SK-N-SH (cell line): ENCODE measurements around the gene ZNF319. TPM values are rescaled to one million over a fixed set of nuclear protein-coding genes. Genes with fewer than 3 reads are reported as not detected.
A peak's percentile ranks its signal among the peaks of the same experiment; 100 is the strongest.

ENCODE experiments used
- CTCF ChIA-PET: fragments of 300-600, 350-600 bp; formaldehyde crosslinking; extraction: SDS; loops from one replicate; lab custom pipeline; 2021; lab: Yijun Ruan, JAX
- POLR2A ChIA-PET: fragments of 350-600 bp; sonication (Branson Sonifier 250); formaldehyde crosslinking; extraction: SDS; loops from one replicate; lab custom pipeline; 2020; ENCODE audit warnings: antibody characterized with exemption, inconsistent platforms; lab: Yijun Ruan, JAX
- DNase-seq: peaks from one replicate; pipeline ENCODE4 v3.0.0; 2012
- H2AFZ ChIP-seq: fragments of 200-600 bp; sonication (generic); 2 replicates; pipeline ENCODE4 v1.8.1; 2016; ENCODE audit warnings: antibody characterized with exemption, mild to moderate bottlenecking, low read depth
- H3F3A ChIP-seq: fragments of 200-600 bp; sonication (generic); replicated peaks from 2 replicates; pipeline ENCODE3; 2016; ENCODE audit warnings: antibody characterized with exemption, mild to moderate bottlenecking; ENCODE audit not compliant: insufficient read depth
- H3K27ac ChIP-seq, 2 experiments: fragments of 200-500 bp in 1 of 2; fragments of 200-600 bp in 1 of 2; sonication (Bioruptor generic) in 1 of 2; sonication (generic), shearing (Covaris generic) in 1 of 2; 2 replicates each; pipeline versions ENCODE4 v1.5.1 to v1.6.1; 2014 to 2016; ENCODE audit warnings: low read depth in 2 of 2, inconsistent platforms in 1 of 2, low read length in 1 of 2, mild to moderate bottlenecking in 1 of 2, mixed read lengths in 1 of 2
- H3K27me3 ChIP-seq: fragments of 200-600 bp; sonication (generic), shearing (Covaris generic); 2 replicates; pipeline ENCODE4 v1.6.1; 2016; ENCODE audit warnings: mixed run types; ENCODE audit not compliant: insufficient read depth
- H3K36me3 ChIP-seq, 2 experiments: fragments of 200-500 bp in 1 of 2; fragments of 200-600 bp in 1 of 2; sonication (Bioruptor generic) in 1 of 2; sonication (generic) in 1 of 2; replicated peaks in 1 of 2; 2 replicates each; pipeline versions ENCODE3 to v1.5.1; 2014 to 2016; ENCODE audit warnings: low read length in 1 of 2, mild to moderate bottlenecking in 1 of 2; ENCODE audit not compliant: insufficient read depth in 2 of 2, control insufficient read depth in 1 of 2
- H3K4me1 ChIP-seq, 2 experiments: fragments of 200-500 bp in 1 of 2; fragments of 200-600 bp in 1 of 2; sonication (Bioruptor generic) in 1 of 2; sonication (generic), shearing (Covaris generic) in 1 of 2; 2 replicates each; pipeline versions ENCODE4 v1.5.1 to v1.6.1; 2014 to 2016; ENCODE audit warnings: low read depth in 1 of 2, low read length in 1 of 2, mixed run types in 1 of 2; ENCODE audit not compliant: insufficient read depth in 2 of 2, control insufficient read depth in 1 of 2
- H3K4me2 ChIP-seq: fragments of 200-600 bp; sonication (generic), shearing (Covaris generic); 2 replicates; pipeline ENCODE4 v1.6.1; 2017; ENCODE audit warnings: mixed run types
- H3K4me3 ChIP-seq, 2 experiments: fragments of 200-500 bp in 1 of 2; fragments of 200-600 bp in 1 of 2; sonication (Bioruptor generic) in 1 of 2; sonication (generic), shearing (Covaris generic) in 1 of 2; 2 replicates each; pipeline versions ENCODE4 v1.5.1 to v1.8.1; 2014 to 2016; ENCODE audit warnings: low read depth in 2 of 2, inconsistent platforms in 1 of 2, low read length in 1 of 2, mild to moderate bottlenecking in 1 of 2, mixed read lengths in 1 of 2, moderate library complexity in 1 of 2
- H3K79me2 ChIP-seq: fragments of 200-600 bp; sonication (generic); 2 replicates; pipeline ENCODE4 v1.8.1; 2017; ENCODE audit warnings: mild to moderate bottlenecking; ENCODE audit not compliant: insufficient read depth
- H3K9ac ChIP-seq: fragments of 200-600 bp; sonication (generic); 2 replicates; pipeline ENCODE4 v1.6.1; 2017; ENCODE audit warnings: mixed run types
- H3K9me2 ChIP-seq: fragments of 200-600 bp; sonication (generic); 2 replicates; pipeline ENCODE4 v1.6.1; 2017; ENCODE audit warnings: mixed run types
- H3K9me3 ChIP-seq: fragments of 200-600 bp; sonication (generic); 2 replicates; pipeline ENCODE4 v1.6.1; 2017; ENCODE audit warnings: mixed run types, mild to moderate bottlenecking, moderate library complexity
- H4K20me1 ChIP-seq: fragments of 200-600 bp; sonication (generic); 2 replicates; pipeline ENCODE4 v1.6.1; 2017; ENCODE audit warnings: mild to moderate bottlenecking, mixed run types; ENCODE audit not compliant: insufficient read depth
- CHD2 ChIP-seq: fragments of 150-350 bp; IDR thresholded peaks from 2 replicates; pipeline ENCODE4 v1.6.1; 2018; ENCODE audit warnings: low read length; ENCODE audit not compliant: partially characterized antibody
- ELF1 ChIP-seq: IDR thresholded peaks from 2 replicates; pipeline ENCODE4 v1.4.0; 2012
- EP300 ChIP-seq, 2 experiments: IDR thresholded peaks; 2 replicates each; pipeline versions ENCODE4 v1.4.0 to v1.6.1; 2012; ENCODE audit warnings: borderline replicate concordance in 1 of 2, low read depth in 1 of 2, low read length in 1 of 2
- FOXJ3 ChIP-seq: sonication (generic); formaldehyde crosslinking; IDR thresholded peaks from 2 replicates; pipeline ENCODE4 v1.5.1; 2020; ENCODE audit warnings: mild to moderate bottlenecking, missing genetic modification reagents
- FOXM1 ChIP-seq: IDR thresholded peaks from 2 replicates; pipeline ENCODE4 v1.4.0; 2012; ENCODE audit warnings: low read depth, mild to moderate bottlenecking
- GABPA ChIP-seq: IDR thresholded peaks from 2 replicates; pipeline ENCODE4 v1.4.0; 2012; ENCODE audit warnings: low read depth, mild to moderate bottlenecking
- IRF3 ChIP-seq: fragments of 150-350 bp; IDR thresholded peaks from 2 replicates; pipeline ENCODE4 v1.6.1; 2016; ENCODE audit warnings: mild to moderate bottlenecking, low read depth, low read length
- JUND ChIP-seq: IDR thresholded peaks from 2 replicates; pipeline ENCODE4 v1.4.0; 2012
- MXI1 ChIP-seq: IDR thresholded peaks from 2 replicates; pipeline ENCODE4 v1.6.1; 2012; ENCODE audit warnings: mild to moderate bottlenecking, low read depth, low read length, improper control_type of control experiment
- NFIC ChIP-seq: IDR thresholded peaks from 2 replicates; pipeline ENCODE4 v1.4.0; 2012; ENCODE audit warnings: borderline replicate concordance
- NRF1 ChIP-seq: IDR thresholded peaks from 2 replicates; pipeline ENCODE4 v1.6.1; 2012; ENCODE audit warnings: low read depth, mild to moderate bottlenecking, low read length
- POLR2AphosphoS5 ChIP-seq: IDR thresholded peaks from 2 replicates; pipeline ENCODE4 v1.6.1; 2012; ENCODE audit warnings: low read depth, low read length
- RAD21 ChIP-seq: IDR thresholded peaks from 2 replicates; pipeline ENCODE4 v1.6.1; 2012; ENCODE audit warnings: mild to moderate bottlenecking, low read length
- RCOR1 ChIP-seq: fragments of 150-350 bp; IDR thresholded peaks from 2 replicates; pipeline ENCODE4 v1.6.1; 2017; ENCODE audit warnings: antibody characterized with exemption, low read length
- RXRA ChIP-seq: IDR thresholded peaks from 2 replicates; pipeline ENCODE4 v1.4.0; 2012; ENCODE audit warnings: low read depth, mild to moderate bottlenecking, borderline replicate concordance
- SIN3A ChIP-seq: IDR thresholded peaks from 2 replicates; pipeline ENCODE4 v1.6.1; 2012; ENCODE audit warnings: low read depth, mild to moderate bottlenecking, low read length, moderate library complexity, borderline replicate concordance
- SMC3 ChIP-seq: IDR thresholded peaks from 2 replicates; pipeline ENCODE4 v1.6.1; 2012; ENCODE audit warnings: low read depth, low read length, improper control_type of control experiment
- TAF1 ChIP-seq: IDR thresholded peaks from 2 replicates; pipeline ENCODE4 v1.6.1; 2012; ENCODE audit warnings: low read depth, mild to moderate bottlenecking, low read length, moderate library complexity, borderline replicate concordance
- TCF12 ChIP-seq: IDR thresholded peaks from 2 replicates; pipeline ENCODE4 v1.4.0; 2012
- TEAD4 ChIP-seq: IDR thresholded peaks from 2 replicates; pipeline ENCODE4 v1.4.0; 2012; ENCODE audit warnings: mild to moderate bottlenecking, borderline replicate concordance; ENCODE audit not compliant: insufficient read depth
- USF1 ChIP-seq: IDR thresholded peaks from 2 replicates; pipeline ENCODE4 v1.4.0; 2012; ENCODE audit warnings: low read depth, borderline replicate concordance
- YY1 ChIP-seq: IDR thresholded peaks from 2 replicates; pipeline ENCODE4 v1.4.0; 2012; ENCODE audit warnings: low read depth, mild to moderate bottlenecking
- WGBS: methylation state at CpG from one replicate; pipeline ENCODE4 v1.1.6; 2017; ENCODE audit warnings: low lambda C conversion rate; 5-methylcytosine and 5-hydroxymethylcytosine counted together
- polyA plus RNA-seq, 3 experiments: library from polyadenylated mRNA; depleted of rRNA; stranded (reverse); fragments of >200 nt; gene quantifications; 2 replicates each; pipeline ENCODE4 v1.2.3, GENCODE V29; 2012
- TF ChIP-seq, protein P1 (sequence below): fragments of 200-600 bp; sonication (generic); IDR thresholded peaks from 2 replicates; pipeline ENCODE4 v1.6.1; 2017; ENCODE audit warnings: antibody characterized with exemption, mild to moderate bottlenecking, moderate library complexity
- TF ChIP-seq, protein P2 (sequence below): IDR thresholded peaks from 2 replicates; pipeline ENCODE4; 2012
- TF ChIP-seq, protein P3 (sequence below): IDR thresholded peaks from 2 replicates; pipeline ENCODE4 v1.4.0; 2012; ENCODE audit warnings: low read depth, borderline replicate concordance

ZNF319 gene
- polyA plus RNA-seq, 1 of the 3 experiments (the other 2 are of a cell fraction) = 7.6 TPM

DNA sequence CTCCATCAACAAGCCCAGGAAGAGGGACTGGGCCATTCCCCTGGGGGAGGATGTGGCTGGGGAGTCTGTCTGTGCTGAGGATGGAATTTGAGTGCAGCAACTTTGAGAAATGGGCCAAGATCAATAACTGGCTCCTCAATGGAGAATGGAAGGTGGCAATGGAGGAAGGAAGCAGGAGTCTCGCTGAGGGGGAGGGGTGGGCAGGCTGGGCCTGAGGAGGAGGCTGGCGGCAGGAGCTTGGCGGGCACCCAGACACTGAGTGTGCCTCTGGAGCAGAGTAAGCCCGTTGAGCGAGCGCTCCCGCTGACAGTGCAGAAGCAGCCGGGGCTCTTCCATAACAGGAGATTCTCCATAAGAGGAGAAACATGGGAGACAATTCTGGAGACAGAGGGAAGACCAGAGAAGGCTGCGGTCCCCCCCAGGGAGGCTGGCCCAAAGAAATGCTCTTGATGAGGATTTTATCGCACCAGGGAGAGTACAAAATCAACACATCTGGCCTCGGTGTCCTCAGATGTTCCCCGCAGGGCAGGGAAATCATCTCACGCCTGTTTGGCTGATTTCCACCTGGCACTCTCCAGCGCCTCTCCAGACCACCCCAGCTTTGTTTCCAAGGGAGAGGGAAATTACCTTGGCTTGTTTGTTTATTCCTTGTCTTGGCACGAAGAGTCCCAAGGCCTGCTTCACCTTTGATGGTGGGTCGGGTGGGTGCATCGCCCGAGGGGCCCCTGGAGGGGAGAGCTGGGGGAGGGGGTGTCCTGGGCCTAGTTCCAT, 22.3 kb upstream of the ZNF319 start:
- Histone ChIP-seq H3K9me3 (no peaks in the 10 kb centered on the region), H3K79me2 (no peaks in the 10 kb centered on the region), H3K9ac (no peak overlapping the region), H3K27ac (peak overlapping the region; percentile 51 to 88; a peak in 3 of 4 replicates), H4K20me1 (no peaks in the 10 kb centered on the region), H2AFZ (no peak overlapping the region), H3F3A (peaks cover 5% of the 10 kb centered on the region), H3K4me3 (peak overlapping the region in 1 of 2 experiments; percentile 4; a peak in 1 of 4 replicates), H3K4me2 (peak overlapping the region; percentile 61), H3K36me3 (peaks cover 0 to 5% of the 10 kb centered on the region in 2 experiments), H3K9me2 (no peaks in the 10 kb centered on the region), H3K4me1 (peaks cover 13 to 49% of the 10 kb centered on the region in 2 experiments), H3K27me3 (peaks cover 13% of the 10 kb centered on the region)
- 23% methylated on average over 18 of the region's 18 CpGs for WGBS
- ChIA-PET CTCF (interaction anchor here (0.9 to 7.4 kb wide), 12 partner anchors 9 to 171 kb away, joined by 3 to 123 read pairs (median 5); partner anchors contain the start of genes CFAP20, USB1 and ZNF319), POLR2A (interaction anchor here (1.0 to 4.3 kb wide), 4 partner anchors 10 to 107 kb away, joined by 3 to 49 read pairs (median 14); partner anchors contain the start of gene CFAP20)
- DNase-seq = peak; percentile 78
- TF ChIP-seq, protein P1, sequence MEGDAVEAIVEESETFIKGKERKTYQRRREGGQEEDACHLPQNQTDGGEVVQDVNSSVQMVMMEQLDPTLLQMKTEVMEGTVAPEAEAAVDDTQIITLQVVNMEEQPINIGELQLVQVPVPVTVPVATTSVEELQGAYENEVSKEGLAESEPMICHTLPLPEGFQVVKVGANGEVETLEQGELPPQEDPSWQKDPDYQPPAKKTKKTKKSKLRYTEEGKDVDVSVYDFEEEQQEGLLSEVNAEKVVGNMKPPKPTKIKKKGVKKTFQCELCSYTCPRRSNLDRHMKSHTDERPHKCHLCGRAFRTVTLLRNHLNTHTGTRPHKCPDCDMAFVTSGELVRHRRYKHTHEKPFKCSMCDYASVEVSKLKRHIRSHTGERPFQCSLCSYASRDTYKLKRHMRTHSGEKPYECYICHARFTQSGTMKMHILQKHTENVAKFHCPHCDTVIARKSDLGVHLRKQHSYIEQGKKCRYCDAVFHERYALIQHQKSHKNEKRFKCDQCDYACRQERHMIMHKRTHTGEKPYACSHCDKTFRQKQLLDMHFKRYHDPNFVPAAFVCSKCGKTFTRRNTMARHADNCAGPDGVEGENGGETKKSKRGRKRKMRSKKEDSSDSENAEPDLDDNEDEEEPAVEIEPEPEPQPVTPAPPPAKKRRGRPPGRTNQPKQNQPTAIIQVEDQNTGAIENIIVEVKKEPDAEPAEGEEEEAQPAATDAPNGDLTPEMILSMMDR = no peak
- TF ChIP-seq, protein P2, sequence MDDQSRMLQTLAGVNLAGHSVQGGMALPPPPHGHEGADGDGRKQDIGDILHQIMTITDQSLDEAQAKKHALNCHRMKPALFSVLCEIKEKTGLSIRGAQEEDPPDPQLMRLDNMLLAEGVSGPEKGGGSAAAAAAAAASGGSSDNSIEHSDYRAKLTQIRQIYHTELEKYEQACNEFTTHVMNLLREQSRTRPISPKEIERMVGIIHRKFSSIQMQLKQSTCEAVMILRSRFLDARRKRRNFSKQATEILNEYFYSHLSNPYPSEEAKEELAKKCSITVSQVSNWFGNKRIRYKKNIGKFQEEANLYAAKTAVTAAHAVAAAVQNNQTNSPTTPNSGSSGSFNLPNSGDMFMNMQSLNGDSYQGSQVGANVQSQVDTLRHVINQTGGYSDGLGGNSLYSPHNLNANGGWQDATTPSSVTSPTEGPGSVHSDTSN = no peak
- TF ChIP-seq CHD2 = peak; percentile 47
- peak; percentile 67 for TF ChIP-seq FOXJ3 (CRISPR knock-in tag)
- peak; percentile 78; the same call in 1 of the 2 replicates for TF ChIP-seq RCOR1
- TF ChIP-seq, protein P3, sequence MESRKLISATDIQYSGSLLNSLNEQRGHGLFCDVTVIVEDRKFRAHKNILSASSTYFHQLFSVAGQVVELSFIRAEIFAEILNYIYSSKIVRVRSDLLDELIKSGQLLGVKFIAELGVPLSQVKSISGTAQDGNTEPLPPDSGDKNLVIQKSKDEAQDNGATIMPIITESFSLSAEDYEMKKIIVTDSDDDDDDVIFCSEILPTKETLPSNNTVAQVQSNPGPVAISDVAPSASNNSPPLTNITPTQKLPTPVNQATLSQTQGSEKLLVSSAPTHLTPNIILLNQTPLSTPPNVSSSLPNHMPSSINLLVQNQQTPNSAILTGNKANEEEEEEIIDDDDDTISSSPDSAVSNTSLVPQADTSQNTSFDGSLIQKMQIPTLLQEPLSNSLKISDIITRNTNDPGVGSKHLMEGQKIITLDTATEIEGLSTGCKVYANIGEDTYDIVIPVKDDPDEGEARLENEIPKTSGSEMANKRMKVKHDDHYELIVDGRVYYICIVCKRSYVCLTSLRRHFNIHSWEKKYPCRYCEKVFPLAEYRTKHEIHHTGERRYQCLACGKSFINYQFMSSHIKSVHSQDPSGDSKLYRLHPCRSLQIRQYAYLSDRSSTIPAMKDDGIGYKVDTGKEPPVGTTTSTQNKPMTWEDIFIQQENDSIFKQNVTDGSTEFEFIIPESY = no peak
- TF ChIP-seq ELF1 = no peak
- TF ChIP-seq RAD21 = peak; percentile 27
- no peak for TF ChIP-seq USF1
- no peak for TF ChIP-seq SIN3A
- TF ChIP-seq SMC3 = peak; percentile 18; the same call in 1 of the 2 replicates
- no peak for TF ChIP-seq RXRA
- no peak; the same call in 1 of the 2 replicates for TF ChIP-seq MXI1
- no peak for TF ChIP-seq TEAD4
- TF ChIP-seq TAF1 = no peak
- no peak for TF ChIP-seq YY1
- TF ChIP-seq EP300 (IDR thresholded peaks at IDR 0.05; ENCODE audit: borderline replicate concordance in 1 of 2, low read depth in 1 of 2, low read length in 1 of 2) = peak in 1 of 2 experiments; percentile 87; a peak in 2 of 4 replicates
- no peak for TF ChIP-seq TCF12
- no peak; the same call in none of the 2 replicates for TF ChIP-seq NFIC
- TF ChIP-seq JUND = no peak
- TF ChIP-seq NRF1 = no peak
- no peak for TF ChIP-seq FOXM1
- TF ChIP-seq POLR2AphosphoS5 = no peak
- no peak for TF ChIP-seq IRF3
- TF ChIP-seq GABPA = no peak
